ENCODE results near the gene HIP1R.
A peak's percentile ranks its signal among the peaks of the same experiment; 100 is the strongest.

Gene HIP1R

GRCh38 chr12:122830517-122831214, 4.6 kb upstream of the HIP1R start (continued):
- TF ChIP-seq ZSCAN5A (tag by site-specific recombination; IDR thresholded peaks at IDR 0.05): no peak
- TF ChIP-seq ZNF639 (tag by site-specific recombination; IDR thresholded peaks at IDR 0.05): peak; percentile 43; the same call in 1 of the 2 replicates
- TF ChIP-seq TCF7L2 (IDR thresholded peaks at IDR 0.05; ENCODE audit: borderline replicate concordance, low read depth, low read length): no peak
- TF ChIP-seq ZNF146 (tag by site-specific recombination; IDR thresholded peaks at IDR 0.05): peak; percentile 14; the same call in 1 of the 2 replicates
- TF ChIP-seq KLF1 (tag by site-specific recombination; IDR thresholded peaks at IDR 0.05): peak; percentile 85
- no peak for TF ChIP-seq ZNF214 (tag by site-specific recombination; IDR thresholded peaks at IDR 0.05; ENCODE audit: borderline replicate concordance)
- no peak for TF ChIP-seq ZNF354C (tag by site-specific recombination; IDR thresholded peaks at IDR 0.05; ENCODE audit: borderline replicate concordance, low read depth)
- TF ChIP-seq ZNF280C (tag by site-specific recombination; IDR thresholded peaks at IDR 0.05): no peak
- TF ChIP-seq ZNF510 (tag by site-specific recombination; IDR thresholded peaks at IDR 0.05; ENCODE audit: insufficient replicate concordance): no peak
- TF ChIP-seq ZNF529 (tag by site-specific recombination; IDR thresholded peaks at IDR 0.05; ENCODE audit: insufficient replicate concordance): no peak
- TF ChIP-seq SCRT1 (tag by site-specific recombination; IDR thresholded peaks at IDR 0.05; ENCODE audit: borderline replicate concordance): no peak
- no peak for TF ChIP-seq ZBTB7A (tag by site-specific recombination; IDR thresholded peaks at IDR 0.05; ENCODE audit: low read depth)
- TF ChIP-seq ZNF132 (tag by site-specific recombination; IDR thresholded peaks at IDR 0.05; ENCODE audit: borderline replicate concordance): no peak
- TF ChIP-seq, protein P1, sequence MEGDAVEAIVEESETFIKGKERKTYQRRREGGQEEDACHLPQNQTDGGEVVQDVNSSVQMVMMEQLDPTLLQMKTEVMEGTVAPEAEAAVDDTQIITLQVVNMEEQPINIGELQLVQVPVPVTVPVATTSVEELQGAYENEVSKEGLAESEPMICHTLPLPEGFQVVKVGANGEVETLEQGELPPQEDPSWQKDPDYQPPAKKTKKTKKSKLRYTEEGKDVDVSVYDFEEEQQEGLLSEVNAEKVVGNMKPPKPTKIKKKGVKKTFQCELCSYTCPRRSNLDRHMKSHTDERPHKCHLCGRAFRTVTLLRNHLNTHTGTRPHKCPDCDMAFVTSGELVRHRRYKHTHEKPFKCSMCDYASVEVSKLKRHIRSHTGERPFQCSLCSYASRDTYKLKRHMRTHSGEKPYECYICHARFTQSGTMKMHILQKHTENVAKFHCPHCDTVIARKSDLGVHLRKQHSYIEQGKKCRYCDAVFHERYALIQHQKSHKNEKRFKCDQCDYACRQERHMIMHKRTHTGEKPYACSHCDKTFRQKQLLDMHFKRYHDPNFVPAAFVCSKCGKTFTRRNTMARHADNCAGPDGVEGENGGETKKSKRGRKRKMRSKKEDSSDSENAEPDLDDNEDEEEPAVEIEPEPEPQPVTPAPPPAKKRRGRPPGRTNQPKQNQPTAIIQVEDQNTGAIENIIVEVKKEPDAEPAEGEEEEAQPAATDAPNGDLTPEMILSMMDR (tag by site-specific recombination; IDR thresholded peaks at IDR 0.05): no peak
- no peak for TF ChIP-seq ZNF530 (tag by site-specific recombination; IDR thresholded peaks at IDR 0.05; ENCODE audit: low read depth)
- peak; percentile 41; the same call in 1 of the 2 replicates for TF ChIP-seq ZNF366 (tag by site-specific recombination; conservative IDR thresholded peaks at IDR 0.05)
- TF ChIP-seq ZNF202 (tag by site-specific recombination; IDR thresholded peaks at IDR 0.05; ENCODE audit: borderline replicate concordance): no peak
- peak; percentile 15; the same call in 1 of the 2 replicates for TF ChIP-seq EGR2 (tag by site-specific recombination; IDR thresholded peaks at IDR 0.05; ENCODE audit: low read depth)
- no peak for TF ChIP-seq ZNF311 (tag by site-specific recombination; IDR thresholded peaks at IDR 0.05; ENCODE audit: borderline replicate concordance)
- no peak for TF ChIP-seq ZBTB17 (tag by site-specific recombination; IDR thresholded peaks at IDR 0.05)
- TF ChIP-seq, protein P2, sequence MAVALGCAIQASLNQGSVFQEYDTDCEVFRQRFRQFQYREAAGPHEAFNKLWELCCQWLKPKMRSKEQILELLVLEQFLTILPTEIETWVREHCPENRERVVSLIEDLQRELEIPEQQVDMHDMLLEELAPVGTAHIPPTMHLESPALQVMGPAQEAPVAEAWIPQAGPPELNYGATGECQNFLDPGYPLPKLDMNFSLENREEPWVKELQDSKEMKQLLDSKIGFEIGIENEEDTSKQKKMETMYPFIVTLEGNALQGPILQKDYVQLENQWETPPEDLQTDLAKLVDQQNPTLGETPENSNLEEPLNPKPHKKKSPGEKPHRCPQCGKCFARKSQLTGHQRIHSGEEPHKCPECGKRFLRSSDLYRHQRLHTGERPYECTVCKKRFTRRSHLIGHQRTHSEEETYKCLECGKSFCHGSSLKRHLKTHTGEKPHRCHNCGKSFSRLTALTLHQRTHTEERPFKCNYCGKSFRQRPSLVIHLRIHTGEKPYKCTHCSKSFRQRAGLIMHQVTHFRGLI (tag by site-specific recombination; IDR thresholded peaks at IDR 0.05): no peak
- no peak for TF ChIP-seq ZNF114 (tag by site-specific recombination; IDR thresholded peaks at IDR 0.05)
- TF ChIP-seq, protein P3, sequence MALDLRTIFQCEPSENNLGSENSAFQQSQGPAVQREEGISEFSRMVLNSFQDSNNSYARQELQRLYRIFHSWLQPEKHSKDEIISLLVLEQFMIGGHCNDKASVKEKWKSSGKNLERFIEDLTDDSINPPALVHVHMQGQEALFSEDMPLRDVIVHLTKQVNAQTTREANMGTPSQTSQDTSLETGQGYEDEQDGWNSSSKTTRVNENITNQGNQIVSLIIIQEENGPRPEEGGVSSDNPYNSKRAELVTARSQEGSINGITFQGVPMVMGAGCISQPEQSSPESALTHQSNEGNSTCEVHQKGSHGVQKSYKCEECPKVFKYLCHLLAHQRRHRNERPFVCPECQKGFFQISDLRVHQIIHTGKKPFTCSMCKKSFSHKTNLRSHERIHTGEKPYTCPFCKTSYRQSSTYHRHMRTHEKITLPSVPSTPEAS (tag by site-specific recombination; IDR thresholded peaks at IDR 0.05): no peak
- no peak for TF ChIP-seq ZNF624 (tag by site-specific recombination; IDR thresholded peaks at IDR 0.05)
- TF ChIP-seq ZNF621 (tag by site-specific recombination; IDR thresholded peaks at IDR 0.05): no peak
- TF ChIP-seq ZNF266 (tag by site-specific recombination; IDR thresholded peaks at IDR 0.05; ENCODE audit: low read depth): no peak
- TF ChIP-seq ZBTB21 (tag by site-specific recombination; IDR thresholded peaks at IDR 0.05): 0 out of 2 replicates have a peak, but pooled peaks have one; percentile 23
- TF ChIP-seq ZNF658 (tag by site-specific recombination; IDR thresholded peaks at IDR 0.05): no peak
- no peak; the same call in 1 of the 2 replicates for TF ChIP-seq ZNF335 (tag by site-specific recombination; conservative IDR thresholded peaks at IDR 0.05)
- no peak for TF ChIP-seq YY1 (tag by site-specific recombination; IDR thresholded peaks at IDR 0.05)

Measured in HEK293 (cell line).